HG03066 (cell line): ENCODE results near the gene EFCAB6.

ENCODE experiments used
- ATAC-seq: cut with Tn5 transposase; IDR thresholded peaks from one replicate; pipeline ENCODE4 v1.9.1; 2021; ENCODE audit warnings: low read depth; ENCODE audit not compliant: unreplicated experiment

Gene EFCAB6

GRCh38 chr22:43652845-43653244 is 159.3 kb downstream of the EFCAB6 start:
- ATAC-seq = no peak

DNA sequence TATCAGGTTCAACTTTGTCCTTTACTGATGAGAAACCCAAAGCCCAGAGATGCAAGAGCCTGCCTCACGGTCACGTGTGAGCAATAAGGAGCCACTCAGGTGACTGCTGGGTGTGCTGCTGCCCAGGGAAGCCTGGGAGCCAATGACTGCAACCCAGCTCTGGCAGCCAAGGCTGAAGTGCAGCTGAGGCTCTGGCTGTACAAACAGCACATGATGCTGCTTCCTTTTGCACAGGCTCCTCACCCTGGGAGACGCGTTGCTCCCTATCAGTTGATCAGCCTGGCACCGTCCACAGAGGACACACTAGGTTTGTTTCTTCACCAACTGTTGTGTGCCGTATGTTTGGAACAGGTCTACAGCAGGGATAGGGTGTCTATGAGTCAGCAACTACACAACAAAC is 168.7 kb downstream of the EFCAB6 start:
- ATAC-seq = no peak

GRCh38 chr22:43642319-43643206 is 169.5 kb downstream of the EFCAB6 start:
- no peak for ATAC-seq

GRCh38 chr22:43639228-43639948 is 172.7 kb downstream of the EFCAB6 start:
- no peak for ATAC-seq

GRCh38 chr22:43637275-43638260 is 174.5 kb downstream of the EFCAB6 start:
- no peak for ATAC-seq

DNA sequence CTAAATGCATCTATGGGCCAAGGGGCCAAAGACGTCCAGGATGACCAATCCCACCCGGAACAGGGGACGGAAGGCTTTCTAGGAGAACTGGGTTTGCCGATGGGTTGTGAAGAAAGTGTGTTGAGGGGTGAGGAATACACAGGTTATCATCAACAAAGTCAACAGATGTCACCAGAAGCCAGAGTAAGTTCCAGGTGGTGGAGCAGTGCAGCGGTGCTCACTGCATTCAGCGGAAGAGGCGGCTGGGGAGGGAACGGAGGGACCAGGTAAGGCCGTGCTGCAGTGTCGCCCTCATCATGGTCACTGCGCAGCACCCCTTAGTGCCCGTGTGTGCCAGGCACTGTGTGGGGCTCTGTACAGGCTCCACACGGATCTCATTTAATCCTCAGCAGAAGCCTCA is 176.0 kb downstream of the EFCAB6 start:
- ATAC-seq = no peak

- no peak for ATAC-seq
Observed at GRCh38 chr22:43635101-43635500, 177.0 kb downstream of the EFCAB6 start.

- ATAC-seq = no peak
Observed at GRCh38 chr22:43634316-43634715, 177.8 kb downstream of the EFCAB6 start.

GRCh38 chr22:43633631-43634285 is 178.3 kb downstream of the EFCAB6 start:
- no peak for ATAC-seq

- ATAC-seq = no peak
Observed at GRCh38 chr22:43631846-43632245, 180.3 kb downstream of the EFCAB6 start.

GRCh38 chr22:43631201-43631600 is 180.9 kb downstream of the EFCAB6 start:
- ATAC-seq = no peak

GRCh38 chr22:43630451-43630850 is 181.7 kb downstream of the EFCAB6 start:
- ATAC-seq = no peak

DNA sequence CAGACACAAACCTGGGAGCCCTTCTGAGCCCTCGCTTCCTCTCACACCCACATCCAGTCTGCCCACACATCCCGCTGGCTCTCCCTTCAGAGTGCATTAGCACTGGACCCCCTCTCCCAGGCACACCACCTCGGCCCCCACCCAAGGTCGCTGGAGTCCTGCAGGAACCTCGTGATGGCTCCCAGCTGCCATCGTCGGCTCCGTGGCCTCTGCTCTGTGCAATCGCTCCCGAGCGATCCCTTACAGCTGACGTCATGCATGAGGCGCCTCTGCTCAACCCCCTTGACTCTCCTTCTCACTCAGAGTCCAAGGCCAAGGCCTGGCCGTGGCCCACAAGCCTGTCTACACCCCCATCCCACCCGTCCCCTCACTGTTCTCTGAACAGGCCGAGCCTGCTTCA is 183.9 kb downstream of the EFCAB6 start:
- no peak for ATAC-seq

GRCh38 chr22:43627485-43628213 is 184.5 kb downstream of the EFCAB6 start:
- ATAC-seq = no peak

- no peak for ATAC-seq
Observed at GRCh38 chr22:43625242-43625641, 186.9 kb downstream of the EFCAB6 start.

DNA sequence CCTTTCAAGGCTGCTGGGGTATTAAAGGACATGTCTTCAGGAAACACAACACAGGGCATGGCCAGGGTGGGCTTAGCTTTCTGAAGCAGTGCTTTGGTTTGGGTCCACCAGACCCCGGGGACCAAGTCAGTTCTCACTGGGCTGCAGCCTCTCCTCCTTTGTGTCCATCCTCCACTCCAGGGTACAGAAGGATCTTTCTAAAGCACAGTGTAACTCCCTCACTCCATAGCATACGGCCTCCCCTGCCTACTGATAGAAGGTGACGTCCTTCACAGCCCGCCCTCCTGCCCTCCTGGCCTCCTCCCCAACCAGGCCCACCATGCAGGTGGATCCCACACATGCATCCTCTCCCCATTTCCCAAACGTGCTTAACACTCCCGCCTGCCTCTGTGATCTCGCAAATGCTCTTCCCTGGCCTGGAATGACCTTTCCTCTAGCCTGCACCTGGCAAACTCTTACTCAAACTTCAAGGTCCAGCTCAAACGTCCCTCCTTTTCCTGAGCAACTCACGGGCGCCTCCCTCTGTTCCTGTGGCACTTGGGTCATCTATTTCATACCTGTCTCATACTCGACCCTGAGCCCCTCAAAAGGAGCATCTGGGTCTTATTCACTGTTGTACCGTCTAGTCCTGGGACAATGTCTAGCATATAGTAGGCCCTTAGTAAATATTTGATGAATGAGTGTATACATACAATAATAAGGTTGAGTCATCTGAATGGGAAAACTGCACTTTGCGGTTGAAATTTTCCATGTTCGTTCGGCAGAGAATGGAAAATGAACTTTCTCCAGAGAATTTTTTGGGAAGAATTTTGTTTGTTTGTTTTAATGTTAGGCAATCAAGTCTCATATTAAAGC is 187.7 kb downstream of the EFCAB6 start:
- ATAC-seq = no peak

DNA sequence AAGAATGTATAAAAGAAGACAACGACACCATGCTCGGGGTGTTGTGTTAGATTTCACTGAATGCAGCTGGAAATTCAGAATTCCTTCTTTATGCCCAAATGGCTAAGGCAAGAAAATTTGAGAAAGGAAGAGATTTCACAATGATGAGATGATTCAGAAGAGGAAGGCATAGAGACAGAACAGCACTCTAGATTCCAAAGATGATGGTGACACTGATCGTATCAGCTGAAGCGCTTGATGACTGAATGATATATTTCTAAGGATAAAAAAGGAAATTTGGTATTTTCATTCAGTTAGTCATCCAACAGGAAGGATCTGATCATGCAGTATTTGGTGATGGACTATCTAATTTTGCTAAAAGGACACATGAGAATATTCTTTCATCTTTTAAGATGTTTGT is 189.2 kb downstream of the EFCAB6 start:
- no peak for ATAC-seq

- ATAC-seq = no peak
Observed at GRCh38 chr22:43620197-43620596, 191.9 kb downstream of the EFCAB6 start.

DNA sequence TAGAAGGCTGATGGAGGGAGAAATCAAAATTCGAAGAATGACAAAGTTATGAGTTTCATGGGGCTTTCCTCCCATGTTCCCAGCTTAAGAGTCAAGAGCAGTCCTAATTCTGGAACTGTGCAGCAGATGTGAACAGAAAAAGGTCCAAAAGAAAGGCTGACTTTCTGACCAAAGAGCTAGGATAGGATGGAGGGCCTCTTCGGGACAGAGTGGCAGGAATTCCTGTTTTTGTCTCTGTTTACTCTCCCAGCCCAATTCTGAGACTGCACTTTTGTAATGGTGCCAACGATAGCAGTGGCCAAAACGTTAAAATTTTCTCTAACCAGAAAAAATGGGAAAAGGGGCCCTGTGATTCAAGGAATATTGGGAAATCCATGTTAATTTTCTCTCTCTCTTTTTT is 193.6 kb downstream of the EFCAB6 start:
- no peak for ATAC-seq
